KOPT-K1 (cell line): ENCODE results near the gene PNPLA1.

ENCODE experiments used
- H3K27ac ChIP-seq: fragments of 200-600 bp; sonication (generic); 2 replicates; pipeline ENCODE4 v1.5.1; 2016; ENCODE audit warnings: antibody characterized with exemption, mild to moderate bottlenecking, low read depth, low read length; ENCODE audit not compliant: poor library complexity, severe bottlenecking
- H3K36me3 ChIP-seq: fragments of 200-600 bp; sonication (generic); 2 replicates; pipeline ENCODE4 v1.5.1; 2017; ENCODE audit warnings: antibody characterized with exemption, mild to moderate bottlenecking, low read length, moderate library complexity; ENCODE audit not compliant: insufficient read depth
- H3K9me3 ChIP-seq: fragments of 200-600 bp; sonication (generic); 2 replicates; pipeline ENCODE4 v1.5.1; 2017; ENCODE audit warnings: antibody characterized with exemption, low read length, mild to moderate bottlenecking; ENCODE audit not compliant: insufficient read depth, poor library complexity, severe bottlenecking

The PNPLA1 gene

GRCh38 chr6:36340618-36341454 is 71.0 kb downstream of the PNPLA1 start:
- Histone ChIP-seq H3K27ac (no peak overlapping the region), H3K9me3 (no peaks in the 10 kb centered on the region), H3K36me3 (no peaks in the 10 kb centered on the region)

GRCh38 chr6:36343109-36343680 is 73.3 kb downstream of the PNPLA1 start:
- no peaks in the 10 kb centered on the region for H3K9me3 ChIP-seq
- H3K36me3 ChIP-seq = no peaks in the 10 kb centered on the region
- no peak overlapping the region for H3K27ac ChIP-seq

- Histone ChIP-seq H3K27ac (no peak overlapping the region), H3K36me3 (no peaks in the 10 kb centered on the region), H3K9me3 (no peaks in the 10 kb centered on the region)
Observed at GRCh38 chr6:36345681-36346466, 76.0 kb downstream of the PNPLA1 start.

DNA sequence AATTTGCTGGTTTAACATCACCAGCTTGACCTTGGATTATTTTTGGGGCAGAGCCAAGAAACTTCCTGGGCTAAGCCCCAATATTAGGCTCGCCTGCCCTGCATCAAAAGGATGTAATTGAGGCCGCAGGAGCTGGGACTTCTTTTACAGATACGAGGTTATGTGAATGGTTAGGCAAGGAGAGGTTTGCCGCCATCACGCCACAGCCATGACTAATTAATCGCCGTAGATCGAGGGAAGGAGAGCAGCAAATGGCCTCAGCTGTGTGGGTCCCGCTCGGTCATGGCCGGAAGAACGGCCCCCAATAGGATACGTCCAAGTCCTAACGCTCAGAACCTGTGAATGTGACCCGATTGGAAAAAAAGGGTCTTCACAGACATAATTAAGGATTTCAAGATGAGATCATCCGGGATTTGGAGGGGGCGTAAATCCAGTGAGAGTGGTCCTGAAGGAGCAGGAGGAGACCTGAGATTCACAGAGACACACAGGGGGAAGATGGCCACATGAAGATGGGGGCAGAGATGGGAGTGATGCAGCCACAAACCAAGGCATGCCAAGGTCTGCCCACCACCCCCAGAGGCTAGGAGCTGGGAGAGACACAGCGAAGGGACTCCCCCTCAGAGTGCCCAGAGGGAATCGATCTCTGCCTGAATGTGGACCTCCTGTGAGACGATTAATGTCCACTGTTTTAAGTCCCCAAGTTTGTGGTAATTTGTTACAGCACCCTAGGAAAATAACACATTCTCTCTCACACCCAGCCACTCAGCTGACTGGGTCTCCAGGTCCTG is 76.8 kb downstream of the PNPLA1 start:
- H3K36me3 ChIP-seq = no peaks in the 10 kb centered on the region
- no peak overlapping the region for H3K27ac ChIP-seq

DNA sequence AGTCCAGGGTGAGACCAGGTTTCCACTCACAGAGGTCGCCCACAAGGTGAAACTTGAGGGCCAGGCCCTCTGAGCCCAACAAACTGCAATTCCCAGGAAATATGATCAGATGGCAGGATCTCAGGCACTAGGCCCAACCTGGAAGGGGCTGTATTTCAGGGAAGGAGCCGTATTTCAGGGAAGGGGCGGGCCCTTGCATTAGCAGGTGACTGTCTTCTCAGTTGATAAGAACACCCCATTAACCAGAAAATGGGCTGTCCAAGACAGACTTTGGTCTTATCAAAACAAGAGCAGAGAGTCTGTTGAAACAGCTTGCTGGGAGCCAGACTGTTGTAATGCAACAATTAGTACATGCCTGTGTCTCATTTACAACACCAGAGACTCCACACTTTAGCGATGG is 77.8 kb downstream of the PNPLA1 start:
- H3K27ac ChIP-seq = no peak overlapping the region
- no peaks in the 10 kb centered on the region for H3K9me3 ChIP-seq
- H3K36me3 ChIP-seq = no peaks in the 10 kb centered on the region

More for the DNA sequence above, 76.8 kb downstream of the PNPLA1 start:
- H3K9me3 ChIP-seq = no peaks in the 10 kb centered on the region

DNA sequence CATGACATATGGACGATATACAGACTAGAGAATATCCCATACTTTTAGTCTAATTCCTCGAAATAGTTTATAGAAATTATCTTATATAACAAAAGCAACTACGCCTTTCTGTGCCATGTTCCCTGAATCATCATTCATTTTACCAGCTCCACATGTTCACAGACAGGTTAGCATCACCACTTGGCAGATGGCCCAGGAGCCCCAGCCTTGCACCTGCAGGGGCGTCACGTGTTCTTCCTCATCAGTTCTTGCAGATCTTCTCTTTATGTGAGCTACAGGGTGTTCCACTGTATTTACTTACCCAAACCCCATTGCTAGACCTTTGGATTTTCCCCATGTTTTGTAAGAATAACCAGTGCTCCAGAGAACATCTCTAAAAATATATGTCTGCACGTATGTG is 79.4 kb downstream of the PNPLA1 start:
- no peak overlapping the region for H3K27ac ChIP-seq
- no peaks in the 10 kb centered on the region for H3K9me3 ChIP-seq
- no peaks in the 10 kb centered on the region for H3K36me3 ChIP-seq

DNA sequence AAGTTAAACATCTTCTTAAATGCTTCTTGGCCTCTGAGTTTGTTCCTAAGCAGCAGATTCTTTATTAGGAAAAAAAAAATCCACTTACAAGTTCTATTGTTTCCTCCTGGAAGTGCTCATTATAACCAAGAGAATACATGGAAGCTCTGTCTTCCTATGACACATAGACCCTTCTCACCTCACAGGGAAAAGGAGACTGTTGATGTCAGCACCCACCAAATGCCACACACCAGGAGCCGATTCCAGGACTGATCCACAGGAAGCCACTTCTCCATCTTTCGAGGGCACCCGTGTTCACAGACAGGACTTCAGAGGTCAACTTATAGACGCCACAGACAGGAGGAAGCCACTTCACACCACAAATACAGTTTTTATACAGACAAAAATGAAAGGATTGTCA is 80.2 kb downstream of the PNPLA1 start:
- H3K9me3 ChIP-seq = no peaks in the 10 kb centered on the region
- no peak overlapping the region for H3K27ac ChIP-seq
- H3K36me3 ChIP-seq = no peaks in the 10 kb centered on the region

GRCh38 chr6:36350681-36351571 is 81.1 kb downstream of the PNPLA1 start:
- H3K36me3 ChIP-seq = no peaks in the 10 kb centered on the region
- H3K9me3 ChIP-seq = no peaks in the 10 kb centered on the region
- H3K27ac ChIP-seq = no peak overlapping the region

- H3K27ac ChIP-seq = no peak overlapping the region
- no peaks in the 10 kb centered on the region for H3K9me3 ChIP-seq
- H3K36me3 ChIP-seq = no peaks in the 10 kb centered on the region
Observed at GRCh38 chr6:36352477-36353157, 82.8 kb downstream of the PNPLA1 start.

DNA sequence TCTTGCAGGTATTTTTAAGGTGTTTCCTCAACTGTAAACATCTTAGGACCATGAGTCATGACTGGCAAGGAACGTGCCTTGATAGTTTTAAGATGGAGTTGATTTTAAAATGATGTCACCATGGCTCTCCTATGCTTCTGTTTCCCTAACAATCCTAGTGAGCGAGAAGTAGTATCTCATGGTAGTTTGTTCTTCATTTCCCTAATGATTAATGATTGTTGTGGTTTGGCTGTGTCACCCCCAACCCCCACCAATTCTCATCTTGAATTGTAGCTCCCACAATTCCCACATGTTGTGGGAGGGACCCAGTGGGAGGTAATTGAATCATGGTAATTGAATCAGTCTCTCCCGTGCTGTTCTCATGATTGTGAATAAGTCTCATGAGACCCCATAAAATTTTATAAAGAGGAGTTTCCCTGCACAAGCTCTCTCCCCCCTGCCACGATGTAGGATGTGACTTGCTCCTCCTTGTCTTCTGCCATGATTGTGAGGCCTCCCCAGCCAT is 83.6 kb downstream of the PNPLA1 start:
- Histone ChIP-seq H3K36me3 (no peaks in the 10 kb centered on the region), H3K27ac (no peak overlapping the region), H3K9me3 (no peaks in the 10 kb centered on the region)

GRCh38 chr6:36355819-36356218 is 86.0 kb downstream of the PNPLA1 start:
- Histone ChIP-seq H3K36me3 (no peaks in the 10 kb centered on the region), H3K9me3 (no peaks in the 10 kb centered on the region), H3K27ac (no peak overlapping the region)

- no peaks in the 10 kb centered on the region for H3K9me3 ChIP-seq
- H3K36me3 ChIP-seq = no peaks in the 10 kb centered on the region
- H3K27ac ChIP-seq = no peak overlapping the region
Observed at GRCh38 chr6:36357872-36358225, 88.0 kb downstream of the PNPLA1 start.
